Iris pigment epithelial cell (primary cell): ENCODE measurements around the gene ERBIN.

Experiments used
- DNase-seq: peaks from one replicate; pipeline ENCODE4 v3.0.0-alpha.2; 2011; ENCODE audit warnings: low read depth

The ERBIN gene

GRCh38 chr5:66130493-66130892, 204.1 kb downstream of the ERBIN start:
- no peak for DNase-seq
